HepG2 (cell line): ENCODE data around the gene INF2. TPM values are rescaled to one million over a fixed set of nuclear protein-coding genes. Genes with fewer than 3 reads are reported as not detected.

Experiments
- ARID3A ChIP-seq: IDR thresholded peaks from 2 replicates; pipeline ENCODE4 v1.6.1; 2012; ENCODE audit warnings: low read depth, low read length, improper control_type of control experiment
- PATZ1 ChIP-seq: sonication (generic); formaldehyde crosslinking; IDR thresholded peaks from 2 replicates; pipeline ENCODE4 v1.4.0; 2020; ENCODE audit warnings: missing genetic modification reagents
- ZNF362 ChIP-seq: sonication (generic); formaldehyde crosslinking; IDR thresholded peaks from 2 replicates; pipeline ENCODE4 v1.4.0; 2020; ENCODE audit warnings: missing genetic modification reagents, mild to moderate bottlenecking, borderline replicate concordance
- ZNF710 ChIP-seq: sonication (generic); formaldehyde crosslinking; IDR thresholded peaks from 2 replicates; pipeline ENCODE4 v1.5.0; 2020; ENCODE audit warnings: mild to moderate bottlenecking, missing genetic modification reagents, borderline replicate concordance
- polyA plus RNA-seq, 8 experiments: library from polyadenylated mRNA; depleted of rRNA in 3 of 8; stranded (reverse) in 7 of 8; unstranded in 1 of 8; fragments of >200 nt; fragmentation: Illumina TruSeq in 4 of 8; extraction: Trizol in 4 of 8; gene quantifications; 2 replicates each; pipeline versions ENCODE4 v1.2.1 to v1.2.3, GENCODE V29; 2011 to 2016; ENCODE audit warnings: low read depth in 4 of 8, missing spikeins in 1 of 8, mixed read lengths in 1 of 8; ENCODE audit not compliant: insufficient read depth in 1 of 8
- total RNA-seq, 5 experiments: library from RNA; depleted of rRNA; stranded (reverse); fragments of >200 nt; fragmentation: Illumina TruSeq; extraction: Trizol; gene quantifications; 2 replicates each; pipeline ENCODE4 v1.2.3, GENCODE V29; 2016; ENCODE audit warnings: low read depth in 1 of 5
- TF ChIP-seq, protein P1 (sequence below): sonication (generic); formaldehyde crosslinking; IDR thresholded peaks from 2 replicates; pipeline ENCODE4 v1.8.0; 2023; ENCODE audit warnings: mild to moderate bottlenecking, missing genetic modification reagents
- TF ChIP-seq, protein P2 (sequence below), 2 experiments: sonication (generic) in 1 of 2; formaldehyde crosslinking in 1 of 2; IDR thresholded peaks; 2 replicates each; pipeline versions ENCODE4 v1.4.0 to v1.6.1; 2018 to 2020; ENCODE audit warnings: missing genetic modification reagents in 2 of 2, borderline replicate concordance in 1 of 2, low read depth in 1 of 2, mild to moderate bottlenecking in 1 of 2, missing biosample characterization in 1 of 2

INF2 gene
- total and polyA plus RNA-seq, 2 of the 13 experiments (the other 11 are each of a cell fraction or from before 2014, with no cell fraction given) = 16.4 to 26.4 TPM

- TF ChIP-seq PATZ1 (CRISPR knock-in tag) (no peak), ZNF362 (CRISPR knock-in tag) (no peak), ARID3A (no peak), ZNF710 (CRISPR knock-in tag) (no peak)
- TF ChIP-seq, protein P1, sequence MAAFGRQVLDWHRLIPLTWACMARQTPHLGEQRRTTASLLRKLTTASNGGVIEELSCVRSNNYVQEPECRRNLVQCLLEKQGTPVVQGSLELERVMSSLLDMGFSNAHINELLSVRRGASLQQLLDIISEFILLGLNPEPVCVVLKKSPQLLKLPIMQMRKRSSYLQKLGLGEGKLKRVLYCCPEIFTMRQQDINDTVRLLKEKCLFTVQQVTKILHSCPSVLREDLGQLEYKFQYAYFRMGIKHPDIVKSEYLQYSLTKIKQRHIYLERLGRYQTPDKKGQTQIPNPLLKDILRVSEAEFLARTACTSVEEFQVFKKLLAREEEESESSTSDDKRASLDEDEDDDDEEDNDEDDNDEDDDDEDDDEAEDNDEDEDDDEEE = no peak
- TF ChIP-seq, protein P2, sequence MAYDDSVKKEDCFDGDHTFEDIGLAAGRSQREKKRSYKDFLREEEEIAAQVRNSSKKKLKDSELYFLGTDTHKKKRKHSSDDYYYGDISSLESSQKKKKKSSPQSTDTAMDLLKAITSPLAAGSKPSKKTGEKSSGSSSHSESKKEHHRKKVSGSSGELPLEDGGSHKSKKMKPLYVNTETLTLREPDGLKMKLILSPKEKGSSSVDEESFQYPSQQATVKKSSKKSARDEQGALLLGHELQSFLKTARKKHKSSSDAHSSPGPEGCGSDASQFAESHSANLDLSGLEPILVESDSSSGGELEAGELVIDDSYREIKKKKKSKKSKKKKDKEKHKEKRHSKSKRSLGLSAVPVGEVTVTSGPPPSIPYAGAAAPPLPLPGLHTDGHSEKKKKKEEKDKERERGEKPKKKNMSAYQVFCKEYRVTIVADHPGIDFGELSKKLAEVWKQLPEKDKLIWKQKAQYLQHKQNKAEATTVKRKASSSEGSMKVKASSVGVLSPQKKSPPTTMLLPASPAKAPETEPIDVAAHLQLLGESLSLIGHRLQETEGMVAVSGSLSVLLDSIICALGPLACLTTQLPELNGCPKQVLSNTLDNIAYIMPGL (CRISPR knock-in tag; IDR thresholded peaks at IDR 0.05; ENCODE audit: borderline replicate concordance in 1 of 2, low read depth in 1 of 2) = no peak
These were observed 25.3 kb upstream of the INF2 start (continued) for GRCh38 chr14:104664107-104664506.
